ENCODE results near the gene OTUD5.

DNA sequence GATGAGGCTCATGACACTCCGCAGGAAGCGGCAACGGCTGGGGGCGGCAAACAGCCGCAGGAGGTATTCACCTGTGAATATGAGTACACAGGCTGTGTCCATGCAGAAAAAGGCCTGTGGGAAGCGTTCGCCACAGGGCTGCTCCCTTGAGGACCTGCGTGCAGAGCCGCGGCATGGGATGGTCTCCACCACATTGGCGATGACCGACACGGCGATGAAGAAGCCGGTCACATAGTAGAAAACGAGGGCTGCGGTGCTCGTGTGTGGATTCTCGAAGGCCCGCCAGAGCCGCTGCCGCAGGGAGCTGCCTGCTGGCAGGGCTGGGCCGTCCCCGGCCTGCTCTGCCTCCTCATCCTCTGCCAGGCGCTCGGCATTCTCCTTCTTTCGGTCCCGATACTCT lies 12.1 kb upstream of the OTUD5 start:
- TF ChIP-seq EZH2phosphoT487 (IDR thresholded peaks at IDR 0.05; ENCODE audit: insufficient read depth, low read depth) (no peak), EZH2 (IDR thresholded peaks at IDR 0.05; ENCODE audit: insufficient read depth, poor library complexity, severe bottlenecking) (no peak)

Data from GM23248 (cell line).